GM12874 (cell line): Measurements from ENCODE around the gene NCK2.

ENCODE experiments used
- CTCF ChIP-seq: IDR thresholded peaks from 2 replicates; pipeline ENCODE4 v1.5.1; 2011; ENCODE audit warnings: low read depth, mild to moderate bottlenecking, control low read depth, low read length, moderate library complexity; ENCODE audit not compliant: insufficient read depth

Gene NCK2

GRCh38 chr2:105893011-105893995, 148.6 kb downstream of the NCK2 start:
- TF ChIP-seq CTCF = no peak

- TF ChIP-seq CTCF = no peak
These were observed 149.7 kb downstream of the NCK2 start for GRCh38 chr2:105894327-105894944.

- TF ChIP-seq CTCF = no peak
These were observed 151.5 kb downstream of the NCK2 start for GRCh38 chr2:105895990-105896764.

GRCh38 chr2:105896765-105897163, 152.1 kb downstream of the NCK2 start:
- no peak for TF ChIP-seq CTCF

- no peak for TF ChIP-seq CTCF
These were observed 158.5 kb downstream of the NCK2 start for GRCh38 chr2:105903051-105903674.

GRCh38 chr2:105904938-105905337, 160.2 kb downstream of the NCK2 start:
- no peak for TF ChIP-seq CTCF

- TF ChIP-seq CTCF = no peak
These were observed 161.8 kb downstream of the NCK2 start for GRCh38 chr2:105906481-105906880.
